ENCODE measurements around the gene INO80. TPM values are rescaled to one million over a fixed set of nuclear protein-coding genes. Genes with fewer than 3 reads are reported as not detected.
"Not testable (repeated sequence)": the region's sequence is repeated elsewhere in the genome, so short reads cannot be mapped to it uniquely, and the experiment has no call there.

Gene INO80
- polyA plus RNA-seq, 4 donors = 6.9 to 18.7 (median 11.5) TPM

GRCh38 chr15:41150279-41150678 lies 34.2 kb upstream of the INO80 start:
- Histone ChIP-seq H3K27ac (ENCODE audit: low read depth in 1 of 3, low read length in 2 of 3) (no peak overlapping the region), H3K4me3 (ENCODE audit: low read depth in 1 of 3, low read length in 3 of 3) (no peak overlapping the region), H3K27me3 (ENCODE audit: control insufficient read depth in 3 of 3, insufficient read depth in 3 of 3, low read length in 3 of 3) (no peaks in the 10 kb centered on the region), H3K9me3 (ENCODE audit: control insufficient read depth in 2 of 2, insufficient read depth in 1 of 2, low read depth in 1 of 2, low read length in 1 of 2) (no peaks in the 10 kb centered on the region), H3K36me3 (ENCODE audit: control insufficient read depth in 3 of 3, insufficient read depth in 2 of 3, low read depth in 1 of 3, low read length in 3 of 3) (no peaks in the 10 kb centered on the region), H3K4me1 (ENCODE audit: control insufficient read depth in 3 of 3, insufficient read depth in 2 of 3, low read depth in 1 of 3, low read length in 2 of 3) (no peaks in the 10 kb centered on the region)
- DNase-seq (no peak), FAIRE-seq (no peak)
- WGBS, 3 donors = 78 to 83% (median 81%) methylated on average over 4 of the region's 4 CpGs

- H3K36me3 ChIP-seq (ENCODE audit: control insufficient read depth in 3 of 3, insufficient read depth in 2 of 3, low read depth in 1 of 3, low read length in 3 of 3) = no peaks in the 10 kb centered on the region
- FAIRE-seq (no peak), DNase-seq (no peak)
- H3K9me3 ChIP-seq (ENCODE audit: control insufficient read depth in 2 of 2, insufficient read depth in 1 of 2, low read depth in 1 of 2, low read length in 1 of 2) = no peaks in the 10 kb centered on the region
- 75 to 83% (median 83%) methylated on average over 2 of the region's 2 CpGs for WGBS, 3 donors
- no peaks in the 10 kb centered on the region for H3K4me1 ChIP-seq (ENCODE audit: control insufficient read depth in 3 of 3, insufficient read depth in 2 of 3, low read depth in 1 of 3, low read length in 2 of 3)
- H3K4me3 ChIP-seq (ENCODE audit: low read depth in 1 of 3, low read length in 3 of 3) = no peak overlapping the region
- no peak overlapping the region for H3K27ac ChIP-seq (ENCODE audit: low read depth in 1 of 3, low read length in 2 of 3)
- H3K27me3 ChIP-seq (ENCODE audit: control insufficient read depth in 3 of 3, insufficient read depth in 3 of 3, low read length in 3 of 3) = no peaks in the 10 kb centered on the region
Observed at GRCh38 chr15:41148065-41148464, 32.0 kb upstream of the INO80 start.

GRCh38 chr15:41139619-41140018 lies 23.5 kb upstream of the INO80 start:
- no peaks in the 10 kb centered on the region for H3K4me1 ChIP-seq (ENCODE audit: control insufficient read depth in 3 of 3, insufficient read depth in 2 of 3, low read depth in 1 of 3, low read length in 2 of 3)
- H3K27me3 ChIP-seq (ENCODE audit: control insufficient read depth in 3 of 3, insufficient read depth in 3 of 3, low read length in 3 of 3) = no peaks in the 10 kb centered on the region
- H3K9me3 ChIP-seq (ENCODE audit: control insufficient read depth in 2 of 2, insufficient read depth in 1 of 2, low read depth in 1 of 2, low read length in 1 of 2) = no peaks in the 10 kb centered on the region
- 81 to 92% (median 90%) methylated on average over 5 of the region's 5 CpGs for WGBS, 3 donors
- FAIRE-seq = no peak
- no peak overlapping the region for H3K27ac ChIP-seq (ENCODE audit: low read depth in 1 of 3, low read length in 2 of 3)
- DNase-seq = no peak
- no peak overlapping the region for H3K4me3 ChIP-seq (ENCODE audit: low read depth in 1 of 3, low read length in 3 of 3)
- H3K36me3 ChIP-seq (ENCODE audit: control insufficient read depth in 3 of 3, insufficient read depth in 2 of 3, low read depth in 1 of 3, low read length in 3 of 3) = no peaks in the 10 kb centered on the region

- FAIRE-seq; H3K9me3 ChIP-seq (ENCODE audit: control insufficient read depth in 2 of 2, insufficient read depth in 1 of 2, low read depth in 1 of 2, low read length in 1 of 2); H3K4me1 ChIP-seq (ENCODE audit: control insufficient read depth in 3 of 3, insufficient read depth in 2 of 3, low read depth in 1 of 3, low read length in 2 of 3); H3K27ac ChIP-seq (ENCODE audit: low read depth in 1 of 3, low read length in 2 of 3); H3K4me3 ChIP-seq (ENCODE audit: low read depth in 1 of 3, low read length in 3 of 3); H3K36me3 ChIP-seq (ENCODE audit: control insufficient read depth in 3 of 3, insufficient read depth in 2 of 3, low read depth in 1 of 3, low read length in 3 of 3); H3K27me3 ChIP-seq (ENCODE audit: control insufficient read depth in 3 of 3, insufficient read depth in 3 of 3, low read length in 3 of 3): not testable (repeated sequence)
- peak in 1 of 2 donors; percentile 37 for DNase-seq
- 74 to 95% (median 81%) methylated on average over 7 of the region's 7 CpGs for WGBS, 3 donors
Observed at GRCh38 chr15:41139112-41139511, 23.0 kb upstream of the INO80 start.

GRCh38 chr15:41135580-41135979 lies 19.5 kb upstream of the INO80 start:
- not testable (repeated sequence) for FAIRE-seq; H3K9me3 ChIP-seq (ENCODE audit: control insufficient read depth in 2 of 2, insufficient read depth in 1 of 2, low read depth in 1 of 2, low read length in 1 of 2); H3K4me3 ChIP-seq (ENCODE audit: low read depth in 1 of 3, low read length in 3 of 3); H3K4me1 ChIP-seq (ENCODE audit: control insufficient read depth in 3 of 3, insufficient read depth in 2 of 3, low read depth in 1 of 3, low read length in 2 of 3); H3K27me3 ChIP-seq (ENCODE audit: control insufficient read depth in 3 of 3, insufficient read depth in 3 of 3, low read length in 3 of 3); H3K36me3 ChIP-seq (ENCODE audit: control insufficient read depth in 3 of 3, insufficient read depth in 2 of 3, low read depth in 1 of 3, low read length in 3 of 3); H3K27ac ChIP-seq (ENCODE audit: low read depth in 1 of 3, low read length in 2 of 3)
- WGBS, 3 donors = 80 to 88% (median 87%) methylated on average over 6 of the region's 6 CpGs
- peak in 1 of 2 donors; percentile 23 for DNase-seq

- no peak overlapping the region for H3K27ac ChIP-seq (ENCODE audit: low read depth in 1 of 3, low read length in 2 of 3)
- DNase-seq (no peak), FAIRE-seq (no peak)
- H3K4me3 ChIP-seq (ENCODE audit: low read depth in 1 of 3, low read length in 3 of 3) = no peak overlapping the region
- no peaks in the 10 kb centered on the region for H3K36me3 ChIP-seq (ENCODE audit: control insufficient read depth in 3 of 3, insufficient read depth in 2 of 3, low read depth in 1 of 3, low read length in 3 of 3)
- peaks cover 0 to 14% of the 10 kb centered on the region in 2 donors for H3K9me3 ChIP-seq (ENCODE audit: control insufficient read depth in 2 of 2, insufficient read depth in 1 of 2, low read depth in 1 of 2, low read length in 1 of 2)
- H3K4me1 ChIP-seq (ENCODE audit: control insufficient read depth in 3 of 3, insufficient read depth in 2 of 3, low read depth in 1 of 3, low read length in 2 of 3) = no peaks in the 10 kb centered on the region
- 85 to 88% (median 86%) methylated on average over 10 of the region's 10 CpGs for WGBS, 3 donors
- peaks cover 0 to 2% (median 0%) of the 10 kb centered on the region in 3 donors for H3K27me3 ChIP-seq (ENCODE audit: control insufficient read depth in 3 of 3, insufficient read depth in 3 of 3, low read length in 3 of 3)
Observed at GRCh38 chr15:41133454-41133853, 17.4 kb upstream of the INO80 start.

GRCh38 chr15:41132094-41132493 lies 16.0 kb upstream of the INO80 start:
- not testable (repeated sequence) for DNase-seq; FAIRE-seq; H3K27me3 ChIP-seq (ENCODE audit: control insufficient read depth in 3 of 3, insufficient read depth in 3 of 3, low read length in 3 of 3); H3K27ac ChIP-seq (ENCODE audit: low read depth in 1 of 3, low read length in 2 of 3); H3K36me3 ChIP-seq (ENCODE audit: control insufficient read depth in 3 of 3, insufficient read depth in 2 of 3, low read depth in 1 of 3, low read length in 3 of 3); H3K4me3 ChIP-seq (ENCODE audit: low read depth in 1 of 3, low read length in 3 of 3); H3K4me1 ChIP-seq (ENCODE audit: control insufficient read depth in 3 of 3, insufficient read depth in 2 of 3, low read depth in 1 of 3, low read length in 2 of 3)
- 69 to 87% (median 85%) methylated on average over 2 of the region's 2 CpGs for WGBS, 3 donors
- peaks cover 0 to 14% of the 10 kb centered on the region in 2 donors for H3K9me3 ChIP-seq (ENCODE audit: control insufficient read depth in 2 of 2, insufficient read depth in 1 of 2, low read depth in 1 of 2, low read length in 1 of 2)

- Histone ChIP-seq H3K4me3 (ENCODE audit: low read depth in 1 of 3, low read length in 3 of 3) (no peak overlapping the region), H3K27ac (ENCODE audit: low read depth in 1 of 3, low read length in 2 of 3) (no peak overlapping the region), H3K36me3 (ENCODE audit: control insufficient read depth in 3 of 3, insufficient read depth in 2 of 3, low read depth in 1 of 3, low read length in 3 of 3) (no peaks in the 10 kb centered on the region), H3K27me3 (ENCODE audit: control insufficient read depth in 3 of 3, insufficient read depth in 3 of 3, low read length in 3 of 3) (peaks cover 0 to 2% (median 0%) of the 10 kb centered on the region in 3 donors), H3K9me3 (ENCODE audit: control insufficient read depth in 2 of 2, insufficient read depth in 1 of 2, low read depth in 1 of 2, low read length in 1 of 2) (peaks cover 0 to 14% of the 10 kb centered on the region in 2 donors), H3K4me1 (ENCODE audit: control insufficient read depth in 3 of 3, insufficient read depth in 2 of 3, low read depth in 1 of 3, low read length in 2 of 3) (no peaks in the 10 kb centered on the region)
- WGBS, 3 donors = 53 to 74% (median 66%) methylated on average over 6 of the region's 6 CpGs
- FAIRE-seq = no peak
- DNase-seq = peak in 1 of 2 donors; percentile 14
Observed at GRCh38 chr15:41128174-41128902, 12.3 kb upstream of the INO80 start.
